ENCODE results near the gene TUBA1B. TPM values are rescaled to one million over a fixed set of nuclear protein-coding genes. Genes with fewer than 3 reads are reported as not detected.
A peak's percentile ranks its signal among the peaks of the same experiment; 100 is the strongest.

TUBA1B gene
- total and polyA plus RNA-seq, 2 of the 8 experiments (the other 6 are each of a cell fraction or from before 2014, with no cell fraction given), result 2,092 to 6,837 TPM

- ChIA-PET POLR2A (ENCODE audit: partially characterized antibody) (interaction anchor here (0.6 to 4.4 kb wide), 12 partner anchors 10 to 154 kb away, joined by 3 to 51 read pairs (median 5); partner anchors contain the start of genes DHH, KMT2D, TUBA1A and TUBA1B), CTCF (ENCODE audit: partially characterized antibody) (interaction anchor here (0.5 to 16.2 kb wide), 10 partner anchors 10 to 187 kb away, joined by 3 to 235 read pairs (median 12); partner anchors contain the start of genes DHH, RHEBL1 and TUBA1B)
- no peak overlapping the region for H3K14ac ChIP-seq (ENCODE audit: insufficient read length)
- no peak overlapping the region for H2BK15ac ChIP-seq (ENCODE audit: low read length)
- peaks cover 0 to 10% (median 2%) of the 10 kb centered on the region in 4 experiments; a peak in 4 of 7 replicates for H3K4me1 ChIP-seq (replicated peaks in 1 of 4; ENCODE audit: control insufficient read depth in 3 of 4, insufficient read depth in 4 of 4, low read length in 3 of 4)
- peak overlapping the region; percentile 54 to 78 (median 74) for H3K9ac ChIP-seq (replicated peaks in 1 of 4; ENCODE audit: extremely low read depth in 1 of 4, low read depth in 3 of 4, low read length in 3 of 4)
- no peak overlapping the region for H3K4ac ChIP-seq (replicated peaks; ENCODE audit: insufficient read length, low read depth, low read length)
- peaks cover 9% of the 10 kb centered on the region; the same call in 1 of the 2 replicates for H3K23me2 ChIP-seq (ENCODE audit: low read depth, low read length)
- H3K79me2 ChIP-seq (ENCODE audit: control insufficient read depth in 1 of 2, insufficient read depth in 2 of 2, low read length in 2 of 2), result peaks cover 0 to 20% of the 10 kb centered on the region in 2 experiments; a peak in 2 of 4 replicates
- H3K36me3 ChIP-seq (ENCODE audit: control insufficient read depth in 2 of 4, insufficient read depth in 4 of 4, low read length in 3 of 4), result no peaks in the 10 kb centered on the region
- peaks cover 14% of the 10 kb centered on the region; the same call in 1 of the 2 replicates for H3K79me1 ChIP-seq (ENCODE audit: low read depth, low read length)
- WGBS, 2 experiments (ENCODE audit: extremely low coverage in 1 of 2, insufficient coverage in 1 of 2, insufficient read length in 1 of 2, insufficient replicate concordance in 2 of 2, low coverage in 1 of 2, low lambda C conversion rate in 2 of 2, missing lambda C conversion rate in 1 of 2), result 21% methylated on average over 13 of the region's 33 CpGs; no CpG with 5 or more reads in 1 of the 2 experiments
- peak overlapping the region; percentile 72 for H4K91ac ChIP-seq (replicated peaks; ENCODE audit: insufficient read length, low read length)
- H3K56ac ChIP-seq (replicated peaks; ENCODE audit: insufficient read length, low read depth, low read length), result peak overlapping the region; percentile 49
- peak overlapping the region; percentile 82; the same call in 1 of the 2 replicates for H4K8ac ChIP-seq (ENCODE audit: extremely low read depth, insufficient read depth, low read length)
- no peaks in the 10 kb centered on the region for H3K9me3 ChIP-seq (ENCODE audit: insufficient read depth in 2 of 2, low read depth in 1 of 2, low read length in 1 of 2)
- peak overlapping the region; percentile 79; the same call in 1 of the 2 replicates for H2BK5ac ChIP-seq (ENCODE audit: low read depth, low read length)
- H3K27me3 ChIP-seq (replicated peaks in 1 of 4; ENCODE audit: control insufficient read depth in 3 of 4, extremely low read depth in 1 of 4, insufficient read depth in 3 of 4, low read length in 3 of 4), result no peaks in the 10 kb centered on the region
- peak overlapping the region; percentile 66 to 77 for H3K4me2 ChIP-seq (ENCODE audit: insufficient read depth in 1 of 2, low read depth in 2 of 2, low read length in 2 of 2)
- H3K18ac ChIP-seq (ENCODE audit: extremely low read depth, low read length), result peak overlapping the region; percentile 3; the same call in 1 of the 2 replicates
- H3K27ac ChIP-seq (ENCODE audit: low read depth, low read length), result peak overlapping the region; percentile 55; the same call in 1 of the 2 replicates
- H3K23ac ChIP-seq (ENCODE audit: insufficient read length), result no peak overlapping the region
- no peak overlapping the region for H2AFZ ChIP-seq (ENCODE audit: low read length)
- H4K5ac ChIP-seq (ENCODE audit: insufficient read length, low read depth, low read length), result no peak overlapping the region
- no peak overlapping the region for H2AK5ac ChIP-seq (ENCODE audit: low read depth, low read length)
- peaks cover 3 to 16% of the 10 kb centered on the region in 2 experiments for H4K20me1 ChIP-seq (replicated peaks in 1 of 2; ENCODE audit: control insufficient read depth in 1 of 2, insufficient read depth in 2 of 2, low read length in 2 of 2)
- H2BK12ac ChIP-seq (ENCODE audit: low read depth, low read length), result no peak overlapping the region
- peak overlapping the region; percentile 74 to 99 (median 92) for H3K4me3 ChIP-seq (ENCODE audit: extremely low read depth in 1 of 4, insufficient read depth in 2 of 4, low read depth in 3 of 4, low read length in 4 of 4)
- DNase-seq (ENCODE audit: low read depth in 1 of 2, low spot score in 2 of 2), result no peak
- no peak for TF ChIP-seq BRCA1 (IDR thresholded peaks at IDR 0.05; ENCODE audit: low read depth, low read length)
- peak; percentile 45 for TF ChIP-seq KDM4A (IDR thresholded peaks at IDR 0.05; ENCODE audit: low read depth, low read length, severe bottlenecking)
- no peak for TF ChIP-seq CHD2 (IDR thresholded peaks at IDR 0.05; ENCODE audit: low read length)
- peak; percentile 18; the same call in 1 of the 2 replicates for TF ChIP-seq CREB1 (IDR thresholded peaks at IDR 0.05)
- TF ChIP-seq SIN3A (conservative IDR thresholded peaks at IDR 0.05 in 1 of 2, IDR thresholded peaks at IDR 0.05 in 1 of 2; ENCODE audit: low read depth in 1 of 2, low read length in 2 of 2), result 0 out of 4 replicates have a peak, but pooled peaks of 1 of the 2 experiments have one; percentile 49
- no peak overlapping the region for H2BK120ac ChIP-seq (replicated peaks; ENCODE audit: low read depth, low read length)
- FAIRE-seq, result no peak
- no peak overlapping the region for H2BK20ac ChIP-seq (ENCODE audit: low read length)
These were observed 21.3 kb downstream of the TUBA1B start for GRCh38 chr12:49109641-49110463.
